Effector CD4-positive, alpha-beta T cell (primary cell): ENCODE measurements around the gene GLO1.

Experiments
- DNase-seq: peaks from one replicate; pipeline ENCODE4 v3.0.0-alpha.2; 2020

The GLO1 gene

DNA sequence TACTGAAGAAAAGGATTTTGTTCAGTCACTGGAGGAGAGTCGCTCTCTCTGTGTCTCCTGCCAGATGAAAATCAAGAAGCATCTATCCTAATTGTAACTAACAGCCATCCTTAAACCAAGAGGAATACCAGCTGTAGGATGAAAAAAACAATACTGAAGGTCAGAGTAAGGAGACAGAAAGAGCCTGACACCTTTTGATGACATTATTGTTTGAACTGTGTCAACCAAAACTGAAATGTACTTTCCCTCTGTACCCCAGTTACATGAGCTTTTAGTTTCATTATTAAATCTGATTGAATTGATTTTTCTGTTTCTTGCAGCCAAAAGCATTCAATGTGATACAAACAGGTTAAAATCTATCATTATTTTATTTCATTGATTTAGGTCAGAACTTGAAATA is 46.0 kb downstream of the GLO1 start:
- no peak for DNase-seq

DNA sequence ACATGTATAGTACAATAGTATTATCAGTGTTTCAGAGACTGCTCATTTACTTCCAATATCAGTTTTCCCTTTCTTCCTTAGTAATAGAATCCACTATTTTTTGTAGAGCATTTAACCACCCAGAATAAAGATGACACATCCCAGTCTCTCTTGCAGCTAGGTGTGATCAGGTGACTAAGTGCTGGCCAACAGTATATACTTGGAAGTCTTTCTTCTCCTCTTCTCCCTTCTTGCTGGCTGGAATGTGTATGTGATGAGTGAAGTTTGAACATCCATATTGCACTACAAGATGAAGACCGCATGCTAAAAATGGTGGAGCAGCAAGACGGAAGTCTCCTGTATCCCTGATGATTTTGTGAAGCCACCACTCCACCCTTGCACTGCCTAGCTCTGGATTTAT is 48.7 kb downstream of the GLO1 start:
- DNase-seq: no peak

DNA sequence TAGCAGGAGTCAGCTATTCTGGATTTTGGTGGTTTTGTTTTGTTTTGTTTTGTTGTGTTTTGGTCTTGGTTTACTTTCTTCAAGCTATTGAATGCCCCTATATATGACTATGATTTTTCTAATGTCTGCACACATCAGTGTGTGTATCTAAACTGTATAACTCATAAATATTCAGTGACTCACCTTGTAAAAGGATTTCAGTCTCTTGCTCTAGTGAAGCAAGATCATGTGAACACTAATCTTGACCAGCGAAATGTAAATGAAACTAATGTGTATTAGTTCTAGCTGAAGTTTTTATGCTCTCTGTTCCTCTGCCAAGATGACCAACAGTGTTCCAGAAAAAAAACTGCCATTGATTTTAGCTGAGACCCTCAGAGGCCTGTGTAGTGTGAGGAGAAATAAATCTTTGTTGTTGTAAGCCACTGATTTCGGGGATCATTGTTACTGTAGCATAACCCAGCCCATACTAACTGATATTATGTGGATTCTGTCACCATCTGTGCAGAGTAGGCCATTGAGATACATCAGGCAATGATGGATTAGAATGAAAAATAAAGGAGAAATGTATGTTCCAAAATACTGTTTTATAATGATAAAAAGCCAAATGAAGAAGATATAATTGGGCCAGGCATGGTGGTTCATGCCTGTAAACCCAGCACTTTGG is 51.7 kb downstream of the GLO1 start:
- DNase-seq: no peak

DNA sequence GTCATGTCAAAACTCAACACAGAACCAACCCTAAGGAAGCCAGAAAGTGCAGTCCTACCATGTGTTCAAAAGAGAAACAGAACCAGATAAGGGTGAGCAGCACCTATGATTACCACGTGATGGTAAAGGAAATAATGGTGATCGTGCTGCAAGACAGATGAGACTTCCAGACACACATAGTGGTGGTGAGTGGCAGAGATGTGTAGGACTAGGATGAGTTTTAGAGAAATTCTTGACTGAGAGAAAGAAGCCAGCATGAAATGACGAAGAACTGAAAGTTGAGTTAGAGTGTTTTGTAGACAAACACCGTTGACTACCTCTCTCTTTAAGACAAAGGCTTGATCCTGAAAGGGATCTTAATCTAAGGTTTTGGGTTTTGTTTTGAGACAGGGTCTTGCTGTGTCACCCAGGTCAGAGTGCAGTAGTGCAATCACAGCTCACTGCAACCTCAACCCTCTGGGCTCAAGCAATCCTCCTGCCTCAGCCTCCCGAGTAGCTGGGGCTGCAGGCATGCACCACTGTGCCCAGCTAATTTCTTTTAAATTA is 52.7 kb downstream of the GLO1 start:
- DNase-seq: no peak

DNA sequence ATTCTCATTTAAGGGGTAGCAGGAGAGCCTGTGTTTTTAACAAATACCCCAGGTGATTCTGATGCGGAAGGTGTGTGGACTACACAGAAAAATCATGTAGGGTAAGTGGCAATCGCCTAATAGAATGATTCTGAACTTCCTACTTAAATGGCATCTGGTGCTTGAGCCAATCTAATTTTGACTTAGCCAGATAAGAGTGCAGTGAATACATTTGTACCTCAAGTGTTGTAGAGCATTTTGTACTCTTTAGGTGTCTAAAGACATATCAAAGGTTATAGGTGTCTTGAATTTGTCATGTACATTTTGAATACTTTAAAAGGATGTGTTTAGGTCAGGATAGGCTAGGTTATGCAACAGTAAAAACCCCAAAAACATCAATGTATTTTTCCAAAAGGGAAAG is 53.2 kb downstream of the GLO1 start:
- DNase-seq: no peak

DNA sequence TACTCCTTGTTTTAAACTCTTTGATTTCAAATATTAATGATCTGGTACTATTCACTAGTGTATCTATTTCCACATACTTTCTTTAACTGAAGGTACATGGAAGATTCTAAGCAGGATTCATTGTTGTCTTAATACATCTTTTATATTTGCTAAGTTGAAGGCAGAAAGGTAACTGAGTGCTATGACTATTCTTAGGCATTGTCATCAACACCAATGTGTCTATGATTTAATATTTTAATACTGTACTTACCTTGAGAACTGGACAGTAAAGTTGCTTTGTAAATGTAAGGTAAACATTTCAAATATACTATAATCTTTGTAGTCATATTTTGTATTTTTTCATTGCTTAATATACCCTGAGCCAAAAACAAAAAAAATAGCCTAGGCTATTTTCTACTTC is 54.3 kb downstream of the GLO1 start:
- DNase-seq: no peak

DNA sequence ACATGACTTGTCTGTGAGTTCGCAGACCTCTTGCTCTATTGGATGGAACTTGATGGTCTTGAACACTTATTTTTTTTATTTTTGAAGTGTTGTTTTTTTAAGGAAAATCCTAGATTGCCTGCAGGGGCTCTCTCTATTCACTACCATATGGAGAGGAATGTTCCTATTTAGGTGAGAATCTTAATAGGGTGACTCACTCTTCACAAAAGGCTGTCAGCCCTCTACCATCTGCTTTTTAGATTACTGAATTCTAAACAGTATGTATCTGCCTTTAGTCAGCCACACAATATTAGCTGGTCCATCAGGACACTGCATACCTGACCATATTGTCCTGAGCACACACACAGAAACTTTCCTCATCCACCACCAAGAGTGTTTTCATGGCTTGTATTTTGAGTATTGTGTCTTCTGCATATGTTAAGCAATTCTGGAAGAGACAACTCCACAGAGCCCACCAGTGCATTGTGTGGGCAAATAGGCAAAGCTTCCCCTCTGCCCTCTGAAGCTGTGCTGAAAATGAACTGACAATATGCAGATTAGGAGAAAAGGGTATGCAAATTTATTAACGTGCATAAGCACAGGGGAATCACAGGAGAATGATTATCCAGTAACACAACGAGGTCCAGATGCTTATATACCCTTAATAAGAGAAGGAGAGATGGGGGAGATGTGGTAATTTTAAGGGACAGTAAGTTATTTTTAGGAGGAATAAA is 56.6 kb downstream of the GLO1 start:
- DNase-seq: no peak

DNA sequence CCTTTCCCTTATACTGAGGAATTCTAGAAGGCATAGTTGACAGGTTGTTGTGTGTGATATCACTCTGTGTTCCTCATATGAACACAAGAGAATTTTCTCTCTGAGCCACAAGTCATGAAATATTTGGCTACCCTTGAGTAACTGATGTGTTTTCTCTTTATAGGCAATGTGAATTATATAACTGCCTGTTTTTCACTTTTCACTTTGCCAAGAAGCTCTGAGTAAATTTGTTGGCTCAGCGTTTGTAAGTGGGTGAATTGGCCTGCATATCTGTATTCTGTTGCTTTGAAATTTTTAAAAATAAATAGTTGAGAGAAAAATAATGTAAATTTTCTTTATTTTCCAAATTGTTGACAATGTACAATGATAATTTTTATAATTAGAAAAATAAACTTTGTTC is 58.0 kb downstream of the GLO1 start:
- DNase-seq: no peak

DNA sequence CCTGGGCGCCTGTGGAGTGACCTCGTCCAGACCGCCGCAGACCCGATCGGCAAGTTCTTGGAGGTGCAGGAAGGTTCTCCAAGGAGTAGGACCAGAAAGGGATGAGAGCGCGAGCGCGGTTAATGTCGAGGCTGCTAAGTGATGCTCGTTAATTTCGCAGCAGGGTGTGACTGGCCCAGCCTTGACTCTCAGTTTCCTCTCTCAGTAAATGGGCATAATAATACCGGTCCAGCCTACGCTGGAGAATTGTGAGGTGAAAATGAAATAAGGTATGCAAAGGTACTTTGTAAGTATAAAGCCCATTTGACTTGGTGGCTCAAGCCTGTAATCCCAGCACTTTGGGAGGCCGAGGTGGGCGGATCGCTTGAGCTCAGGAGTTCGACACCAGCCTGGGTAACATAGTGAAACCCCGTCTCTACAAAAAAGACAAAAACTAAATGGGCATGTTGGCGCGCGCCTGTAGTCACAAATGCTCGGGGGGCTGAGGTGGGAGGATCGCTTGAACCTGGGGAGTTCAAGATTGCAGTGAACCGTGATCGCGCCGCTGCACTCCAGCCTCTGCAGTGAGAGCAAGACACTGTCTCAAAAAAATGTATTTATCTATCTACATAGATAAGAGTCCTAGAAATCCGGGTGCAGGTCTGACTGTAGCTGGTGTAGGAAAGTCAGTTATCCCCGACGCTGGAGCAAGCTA is 62.6 kb downstream of the GLO1 start:
- DNase-seq: no peak

DNA sequence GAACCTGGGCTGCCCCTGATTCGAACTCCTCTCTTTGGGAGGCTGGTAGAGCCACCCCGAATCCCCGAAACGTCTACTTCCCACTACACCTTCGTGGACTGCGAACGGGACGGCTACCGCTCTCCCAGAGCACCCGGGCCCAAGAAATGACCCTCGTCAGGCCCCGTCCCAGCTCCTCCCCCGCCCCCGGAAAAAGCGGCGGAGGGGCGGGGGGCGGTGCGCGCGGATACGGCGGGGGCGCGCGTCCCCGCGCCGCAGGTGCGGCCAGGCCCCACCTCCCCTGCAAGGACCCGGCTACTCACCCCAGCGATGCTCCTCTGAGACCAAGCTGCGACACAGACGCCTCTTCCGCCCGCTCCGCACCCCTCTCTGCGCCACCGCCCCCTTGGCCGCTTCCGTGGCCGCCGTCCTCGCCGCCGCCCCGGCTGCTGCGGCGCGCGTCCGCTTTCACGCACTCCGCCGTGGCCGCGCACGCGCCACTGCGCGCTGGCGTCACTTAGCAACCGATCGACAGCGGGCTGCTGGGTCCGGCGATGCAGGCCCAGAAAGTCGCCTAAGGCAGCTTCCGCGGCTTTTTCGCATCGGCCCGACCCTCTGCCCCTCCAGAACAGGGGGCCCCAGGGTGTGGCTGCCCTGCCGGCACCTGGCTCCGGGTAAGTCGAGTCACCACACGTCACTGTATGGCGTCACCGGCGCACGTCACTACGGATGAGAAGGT is 63.3 kb downstream of the GLO1 start, which contains the start of gene BTBD9:
TSS of gene BTBD9 (minus strand) at position 432 of the 718 bp plus-strand sequence.
- peak; percentile 72 for DNase-seq

DNA sequence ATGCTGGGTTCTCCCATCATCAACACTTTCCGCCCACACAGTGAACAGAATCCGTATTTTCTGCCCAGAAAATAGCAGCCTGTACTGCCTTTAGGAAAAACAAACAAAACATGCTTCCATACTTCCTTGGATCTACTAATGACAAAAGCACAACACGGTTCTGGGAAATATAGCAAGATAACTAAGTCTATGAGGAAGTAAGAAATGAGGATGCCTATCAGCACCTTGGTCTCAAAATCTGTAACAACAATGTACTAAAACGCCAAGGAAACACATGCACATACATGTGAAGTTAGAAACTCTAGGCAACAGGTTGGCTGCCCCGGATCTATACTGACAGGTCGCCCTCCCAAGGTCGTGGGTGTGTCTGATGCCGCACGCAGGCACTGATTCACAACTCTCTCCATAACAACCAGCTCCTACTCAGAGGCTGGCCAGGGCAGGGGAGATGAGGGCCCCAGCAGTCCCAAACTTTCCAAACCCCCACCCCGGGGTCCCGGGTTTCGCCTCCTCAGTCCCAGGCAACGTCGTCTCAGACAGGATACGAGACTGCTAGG is 63.9 kb downstream of the GLO1 start:
- DNase-seq: peak; percentile 54

DNA sequence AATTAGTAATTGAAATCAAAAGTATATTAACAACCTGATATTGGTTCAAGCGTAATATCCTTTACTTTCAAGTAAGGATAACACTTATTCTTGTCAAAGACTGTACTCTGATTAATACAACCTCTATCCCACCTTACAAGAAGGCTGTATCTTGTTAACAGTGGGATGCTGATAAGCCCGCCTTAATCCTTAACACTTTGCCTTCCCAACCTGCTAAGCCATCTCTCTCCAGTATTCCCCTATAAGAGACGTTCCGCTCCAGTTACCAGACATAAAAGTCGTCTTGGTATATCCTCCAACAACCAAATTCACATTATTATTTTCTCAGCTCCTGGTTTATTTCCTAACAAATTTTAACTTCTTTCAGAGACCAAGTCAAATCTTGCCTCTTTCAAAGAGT is 65.2 kb downstream of the GLO1 start:
- no peak for DNase-seq

DNA sequence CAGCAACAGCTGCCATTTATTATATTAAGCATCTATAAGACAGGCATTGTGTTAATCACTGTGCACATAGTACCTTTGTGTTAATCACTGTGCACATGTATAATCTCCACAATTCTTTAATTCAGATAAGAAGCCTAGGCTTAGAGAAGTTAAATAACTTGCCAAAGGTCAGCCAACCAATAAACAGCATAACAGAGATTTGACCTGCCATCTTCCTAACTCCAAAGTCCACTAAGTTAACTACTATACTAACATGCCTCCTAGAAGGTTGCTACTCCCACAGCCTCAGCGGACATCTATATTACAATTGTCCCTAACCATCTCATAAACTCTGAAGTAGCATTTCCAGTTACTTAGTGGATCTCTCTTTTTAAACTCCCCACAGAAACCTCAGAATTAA is 66.9 kb downstream of the GLO1 start:
- DNase-seq: no peak

DNA sequence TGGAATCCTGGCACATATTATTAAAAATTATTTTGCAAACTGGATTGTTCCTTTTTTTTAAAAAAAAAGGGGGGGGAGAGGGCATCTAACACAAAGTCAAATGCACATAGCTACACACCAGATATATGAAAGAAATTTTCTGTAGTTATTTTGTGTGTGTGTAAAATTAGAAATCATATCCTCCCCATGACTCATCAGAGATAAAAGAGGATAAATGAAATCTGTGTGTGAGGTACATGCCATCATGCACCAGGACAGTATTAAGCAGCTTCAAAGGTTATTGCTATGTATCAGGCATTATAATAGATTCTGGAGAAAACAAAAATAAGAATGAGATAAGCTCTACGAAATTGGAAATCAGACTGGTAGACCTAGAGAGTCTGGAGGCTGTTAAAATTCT is 68.4 kb downstream of the GLO1 start:
- DNase-seq: no peak

DNA sequence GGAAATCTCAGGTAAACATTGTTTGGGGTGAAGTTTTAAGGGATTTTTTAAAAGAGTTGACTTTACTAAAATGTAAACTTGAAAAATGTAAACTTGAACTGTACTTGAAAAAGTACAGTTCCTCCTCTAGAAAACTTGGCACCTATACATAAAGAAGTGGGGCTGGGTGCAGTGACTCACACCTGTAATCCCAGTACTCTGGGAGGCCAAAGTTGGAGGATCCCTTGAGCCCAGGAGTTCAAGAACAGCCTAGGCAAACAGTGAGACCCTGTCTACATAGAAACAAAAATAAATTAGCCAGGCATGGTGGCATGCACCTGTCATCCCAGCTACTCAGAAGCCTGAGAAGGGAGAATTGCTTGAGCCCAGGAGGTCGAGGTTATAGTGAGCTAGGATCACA is 70.5 kb downstream of the GLO1 start:
- DNase-seq: no peak

DNA sequence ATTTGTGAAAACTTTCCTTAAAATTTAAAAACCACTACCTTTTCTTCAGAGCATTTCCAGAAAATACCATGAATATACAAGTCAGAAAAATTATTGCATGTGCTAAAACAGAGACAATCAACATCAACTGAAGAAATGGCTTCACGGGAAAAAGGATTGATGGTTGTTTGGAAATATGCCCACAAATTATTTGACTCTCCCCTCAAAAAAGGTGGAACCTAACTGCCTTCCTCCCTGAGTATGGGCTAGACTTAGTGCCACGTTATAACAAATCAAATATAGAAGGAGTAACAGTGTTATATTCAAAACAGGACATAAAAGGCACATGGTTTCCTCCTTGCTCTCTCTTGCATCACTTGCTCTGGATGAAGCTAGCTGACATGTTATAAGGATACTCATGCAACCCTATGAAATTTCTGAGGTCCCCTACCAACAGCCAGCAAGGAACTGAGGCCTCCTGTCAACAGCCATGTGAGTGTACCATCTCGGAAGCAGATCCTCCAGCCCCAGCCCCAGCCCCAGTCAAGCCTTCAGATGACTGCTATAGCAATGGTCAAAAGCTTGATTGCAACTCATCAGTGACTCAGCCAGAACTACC is 71.7 kb downstream of the GLO1 start:
- DNase-seq: no peak
